ENCODE data around the gene NKTR. TPM values are rescaled to one million over a fixed set of nuclear protein-coding genes. Genes with fewer than 3 reads are reported as not detected.

The NKTR gene
- total RNA-seq, 1 experiment from 2014 or later, result 89.3 TPM

- Mint-ChIP-seq H3K27ac (no peak overlapping the region), H3K4me1 (peaks cover 43% of the 10 kb centered on the region), H3K36me3 (no peaks in the 10 kb centered on the region), H3K27me3 (ENCODE audit: low read depth) (no peaks in the 10 kb centered on the region), H3K9me3 (no peaks in the 10 kb centered on the region), H3K4me3 (peak overlapping the region; percentile 45)
- TF ChIP-seq KAT7 (CRISPR knock-in tag; IDR thresholded peaks at IDR 0.05; ENCODE audit: borderline replicate concordance) (no peak), ZNF121 (CRISPR knock-in tag; IDR thresholded peaks at IDR 0.05) (no peak), FOXP1 (CRISPR knock-in tag; IDR thresholded peaks at IDR 0.05; ENCODE audit: borderline replicate concordance) (no peak; the same call in 1 of the 2 replicates), CREM (CRISPR knock-in tag; IDR thresholded peaks at IDR 0.05) (no peak), SMAD4 (CRISPR knock-in tag; IDR thresholded peaks at IDR 0.05) (no peak), CBFB (CRISPR knock-in tag; IDR thresholded peaks at IDR 0.05; ENCODE audit: low read depth) (no peak), NFYB (CRISPR knock-in tag; conservative IDR thresholded peaks at IDR 0.05; ENCODE audit: low read depth) (no peak), ERG (CRISPR knock-in tag; IDR thresholded peaks at IDR 0.05) (no peak), ZNF425 (CRISPR knock-in tag; conservative IDR thresholded peaks at IDR 0.05) (no peak), ELF4 (CRISPR knock-in tag; IDR thresholded peaks at IDR 0.05; ENCODE audit: low read depth) (no peak)
- TF ChIP-seq, protein P1, sequence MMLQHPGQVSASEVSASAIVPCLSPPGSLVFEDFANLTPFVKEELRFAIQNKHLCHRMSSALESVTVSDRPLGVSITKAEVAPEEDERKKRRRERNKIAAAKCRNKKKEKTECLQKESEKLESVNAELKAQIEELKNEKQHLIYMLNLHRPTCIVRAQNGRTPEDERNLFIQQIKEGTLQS (CRISPR knock-in tag; conservative IDR thresholded peaks at IDR 0.05), result no peak
- ATAC-seq (no peak), DNase-seq (ENCODE audit: low spot score) (no peak)
- POLR2A ChIA-PET, result no interaction called here
- CTCF ChIA-PET, result interaction anchor here (1.0 to 1.8 kb wide), 5 partner anchors 56 to 175 kb away, joined by 3 to 5 read pairs (median 4); no protein-coding TSS in a partner anchor
These were observed 54.9 kb downstream of the NKTR start for GRCh38 chr3:42655331-42655888.

DNA sequence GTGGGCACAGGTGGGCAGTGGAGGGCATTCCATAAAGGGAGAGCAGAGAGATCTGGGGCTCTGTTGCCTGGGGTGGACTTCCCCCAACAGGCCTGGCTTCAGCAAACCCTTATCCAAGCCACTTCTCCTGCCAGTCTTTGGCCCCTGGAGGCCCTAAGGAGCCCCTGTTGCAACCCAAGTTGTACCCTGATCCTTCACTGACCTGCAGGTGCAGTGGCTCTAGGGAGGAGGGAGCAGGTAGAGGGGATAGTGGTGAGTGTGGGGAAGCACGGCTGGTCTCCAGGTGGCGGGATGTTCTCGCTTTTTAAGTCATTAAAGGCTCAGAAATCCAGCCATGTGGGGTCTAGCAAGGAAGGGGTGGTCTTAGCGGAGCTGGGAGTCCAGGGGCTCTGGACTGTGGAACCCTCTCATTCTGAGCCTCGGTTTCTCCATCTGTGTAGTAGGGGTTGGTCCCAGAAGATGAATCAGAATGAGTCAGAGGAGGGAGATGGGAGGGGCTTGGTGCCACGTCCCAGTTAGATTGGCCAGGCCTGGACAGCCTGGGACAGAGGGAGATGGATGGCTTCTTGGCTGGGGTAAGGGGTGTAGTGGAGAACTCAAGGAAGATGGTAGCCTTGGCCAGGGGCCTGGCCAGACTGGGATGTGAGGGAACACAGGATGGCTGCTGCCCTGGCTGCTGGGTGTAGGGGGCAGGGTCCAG, 55.6 kb downstream of the NKTR start:
- ChIA-PET CTCF (interaction anchor here (0.7 to 1.8 kb wide), 4 partner anchors 56 to 175 kb away, joined by 3 to 4 read pairs (median 4); no protein-coding TSS in a partner anchor), POLR2A (no interaction called here)
- H3K4me3 Mint-ChIP-seq, result no peak overlapping the region
- H3K27ac Mint-ChIP-seq, result no peak overlapping the region
- TF ChIP-seq, protein P1 (CRISPR knock-in tag; conservative IDR thresholded peaks at IDR 0.05), result no peak
- TF ChIP-seq TCF7 (CRISPR knock-in tag; IDR thresholded peaks at IDR 0.05; ENCODE audit: low read depth) (no peak), PRRX2 (CRISPR knock-in tag; IDR thresholded peaks at IDR 0.05) (no peak), RORB (CRISPR knock-in tag; IDR thresholded peaks at IDR 0.05) (no peak), OVOL2 (CRISPR knock-in tag; IDR thresholded peaks at IDR 0.05; ENCODE audit: borderline replicate concordance) (no peak), SP1 (CRISPR knock-in tag; conservative IDR thresholded peaks at IDR 0.05) (no peak), ZBTB21 (CRISPR knock-in tag; IDR thresholded peaks at IDR 0.05; ENCODE audit: borderline replicate concordance) (no peak), GTF2I (CRISPR knock-in tag; conservative IDR thresholded peaks at IDR 0.05) (no peak), ZNF416 (CRISPR knock-in tag; IDR thresholded peaks at IDR 0.05) (no peak), E2F4 (CRISPR knock-in tag; IDR thresholded peaks at IDR 0.05; ENCODE audit: borderline replicate concordance, low read depth) (no peak)
- TF ChIP-seq, protein P2, sequence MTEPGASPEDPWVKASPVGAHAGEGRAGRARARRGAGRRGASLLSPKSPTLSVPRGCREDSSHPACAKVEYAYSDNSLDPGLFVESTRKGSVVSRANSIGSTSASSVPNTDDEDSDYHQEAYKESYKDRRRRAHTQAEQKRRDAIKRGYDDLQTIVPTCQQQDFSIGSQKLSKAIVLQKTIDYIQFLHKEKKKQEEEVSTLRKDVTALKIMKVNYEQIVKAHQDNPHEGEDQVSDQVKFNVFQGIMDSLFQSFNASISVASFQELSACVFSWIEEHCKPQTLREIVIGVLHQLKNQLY (CRISPR knock-in tag; IDR thresholded peaks at IDR 0.05), result no peak
- H3K9me3 Mint-ChIP-seq, result no peaks in the 10 kb centered on the region
- no peaks in the 10 kb centered on the region for H3K36me3 Mint-ChIP-seq
- peaks cover 44% of the 10 kb centered on the region for H3K4me1 Mint-ChIP-seq
- no peaks in the 10 kb centered on the region for H3K27me3 Mint-ChIP-seq (ENCODE audit: low read depth)
- DNase-seq (ENCODE audit: low spot score) (no peak), ATAC-seq (no peak)
